Spleen (tissue), 11 donors: ENCODE results near the gene AFAP1. TPM values are rescaled to one million over a fixed set of nuclear protein-coding genes. Genes with fewer than 3 reads are reported as not detected.

Experiments
- DNase-seq: peaks from one replicate; pipeline ENCODE4 v3.0.0-alpha.2; 2020
- H3K27ac ChIP-seq, 8 donors: fragments of 200-600 bp; sonication (generic) in 7 of 8; 1 replicate in 4 of 8; 2 replicates in 4 of 8; pipeline versions ENCODE4 v1.5.0 to v1.8.0; 2016 to 2021; ENCODE audit warnings: inconsistent platforms in 4 of 8, mild to moderate bottlenecking in 4 of 8, moderate library complexity in 1 of 8
- H3K27me3 ChIP-seq, 7 donors: fragments of 200-600 bp; sonication (generic) in 6 of 7; replicated peaks in 1 of 7; 1 replicate in 4 of 7; 2 replicates in 3 of 7; pipeline versions ENCODE4 v1.5.0 to v1.8.0; 2016 to 2021; ENCODE audit warnings: inconsistent platforms in 3 of 7, mild to moderate bottlenecking in 1 of 7
- H3K36me3 ChIP-seq, 6 donors: fragments of 200-600 bp; sonication (generic) in 5 of 6; 1 replicate in 4 of 6; 2 replicates in 2 of 6; pipeline versions ENCODE4 v1.5.0 to v1.8.0; 2016 to 2021; ENCODE audit warnings: inconsistent platforms in 2 of 6
- H3K4me1 ChIP-seq, 6 donors: fragments of 200-600 bp; sonication (generic) in 5 of 6; 1 replicate in 3 of 6; 2 replicates in 3 of 6; pipeline versions ENCODE4 v1.5.0 to v1.8.0; 2016 to 2021; ENCODE audit warnings: inconsistent platforms in 3 of 6
- H3K4me3 ChIP-seq, 8 donors: fragments of 200-600 bp; sonication (generic) in 7 of 8; 1 replicate in 4 of 8; 2 replicates in 4 of 8; pipeline versions ENCODE4 v1.5.0 to v1.8.0; 2016 to 2021; ENCODE audit warnings: inconsistent platforms in 4 of 8, mild to moderate bottlenecking in 4 of 8, moderate library complexity in 2 of 8
- H3K9me3 ChIP-seq, 8 donors: fragments of 200-600 bp; sonication (generic) in 7 of 8; 1 replicate in 4 of 8; 2 replicates in 4 of 8; pipeline versions ENCODE4 v1.5.0 to v1.8.0; 2016 to 2021; ENCODE audit warnings: inconsistent platforms in 4 of 8
- POLR2A ChIP-seq, 3 donors: fragments of 450-650 bp; IDR thresholded peaks; one replicate each; pipeline ENCODE4 v1.5.1; 2017; ENCODE audit warnings: antibody characterized with exemption in 3 of 3, mild to moderate bottlenecking in 1 of 3
- POLR2AphosphoS5 ChIP-seq, 3 donors: sonication (generic); formaldehyde crosslinking; IDR thresholded peaks; one replicate each; pipeline ENCODE4 v1.5.1; 2017; ENCODE audit warnings: antibody characterized with exemption in 3 of 3
- WGBS, 5 donors: extraction: QIAGEN DNeasy Blood & Tissue Kit in 3 of 5; methylation state at CpG; one replicate each; pipeline versions ENCODE4 v1.1.5 to v1.1.7; 2013 to 2018; 5-methylcytosine and 5-hydroxymethylcytosine counted together
- intact Hi-C: fragments of 100-400 bp; cut with DNase I; formaldehyde crosslinking; loops from one replicate; pipeline ENCODE4 v1.15.0; 2023; ENCODE audit warnings: low total_unique reads
- polyA plus RNA-seq, 3 donors: library from polyadenylated mRNA; stranded (reverse); fragments of 200-250 nt; gene quantifications; one replicate each; pipeline ENCODE4 v1.2.1, GENCODE V29; 2013
- total RNA-seq, 7 donors: library from RNA; depleted of rRNA in 3 of 7; stranded (reverse); fragments of >200 nt in 3 of 7; fragmentation: NEBNext Ultra II Directional in 4 of 7; extraction: Animal tissue kit (Norgen Biotek cat#: 25700) in 4 of 7; gene quantifications; one replicate each; pipeline versions ENCODE4 v1.1.0 to v1.2.1, GENCODE V29; 2016 to 2021
- TF ChIP-seq, protein P1 (sequence below), 11 experiments: fragments of 200-600 bp in 7 of 11; fragments of 450-650 bp in 4 of 11; sonication (generic) in 4 of 11; IDR thresholded peaks in 8 of 11; conservative IDR thresholded peaks in 3 of 11; 1 replicate in 7 of 11; 2 replicates in 4 of 11; pipeline versions ENCODE4 v1.4.0 to v1.8.0; 2016 to 2021; ENCODE audit warnings: antibody characterized with exemption in 11 of 11, inconsistent platforms in 4 of 11, mild to moderate bottlenecking in 1 of 11
- donor health status: healthy with polysubstance abuse.
- donor health status: DM: no; HTN: no; CAD: no; lungs with moderate emphysema.
- donor health status: DM: no; HTN: no; CAD: no.
- donor health status: Bipolar disorder and iron deficiency.
- donor health status: healthy.
- donor health status: DM: no; HTN: no; CAD: no.
- donor health status: DM: yes; HTN: yes; CAD: no.

Gene AFAP1
- total and polyA plus RNA-seq, 10 donors = 1.6 to 29.2 (median 12.1) TPM

DNA sequence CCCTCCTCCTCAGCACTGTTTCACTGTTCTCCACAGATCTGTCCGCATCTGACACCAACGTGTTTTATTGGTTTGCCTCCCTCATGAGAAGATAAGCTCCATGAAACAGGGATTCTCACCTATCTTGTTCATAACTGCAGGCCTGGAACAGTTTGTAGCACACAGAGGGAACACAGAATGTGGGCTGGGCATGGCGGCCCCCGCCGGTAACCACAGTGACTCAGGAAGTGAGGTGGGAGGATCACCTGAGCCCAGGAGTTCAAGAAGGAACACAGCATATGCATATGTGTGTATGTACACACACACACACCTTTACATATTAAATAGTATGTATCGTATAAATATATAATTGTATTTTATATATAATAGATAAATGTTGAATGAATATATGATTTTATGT lies 168.6 kb downstream of the AFAP1 start:
- intact Hi-C loops = no loop called here
- H3K27ac ChIP-seq = no peak overlapping the region
- no peaks in the 10 kb centered on the region for H3K9me3 ChIP-seq
- WGBS, 5 donors = 48 to 57% (median 53%) methylated on average over 6 of the region's 6 CpGs
- H3K27me3 ChIP-seq = no peaks in the 10 kb centered on the region
- peak; percentile 37 for DNase-seq
- TF ChIP-seq POLR2AphosphoS5 (IDR thresholded peaks at IDR 0.05) (no peak), POLR2A (IDR thresholded peaks at IDR 0.05) (no peak)
- TF ChIP-seq, protein P1, sequence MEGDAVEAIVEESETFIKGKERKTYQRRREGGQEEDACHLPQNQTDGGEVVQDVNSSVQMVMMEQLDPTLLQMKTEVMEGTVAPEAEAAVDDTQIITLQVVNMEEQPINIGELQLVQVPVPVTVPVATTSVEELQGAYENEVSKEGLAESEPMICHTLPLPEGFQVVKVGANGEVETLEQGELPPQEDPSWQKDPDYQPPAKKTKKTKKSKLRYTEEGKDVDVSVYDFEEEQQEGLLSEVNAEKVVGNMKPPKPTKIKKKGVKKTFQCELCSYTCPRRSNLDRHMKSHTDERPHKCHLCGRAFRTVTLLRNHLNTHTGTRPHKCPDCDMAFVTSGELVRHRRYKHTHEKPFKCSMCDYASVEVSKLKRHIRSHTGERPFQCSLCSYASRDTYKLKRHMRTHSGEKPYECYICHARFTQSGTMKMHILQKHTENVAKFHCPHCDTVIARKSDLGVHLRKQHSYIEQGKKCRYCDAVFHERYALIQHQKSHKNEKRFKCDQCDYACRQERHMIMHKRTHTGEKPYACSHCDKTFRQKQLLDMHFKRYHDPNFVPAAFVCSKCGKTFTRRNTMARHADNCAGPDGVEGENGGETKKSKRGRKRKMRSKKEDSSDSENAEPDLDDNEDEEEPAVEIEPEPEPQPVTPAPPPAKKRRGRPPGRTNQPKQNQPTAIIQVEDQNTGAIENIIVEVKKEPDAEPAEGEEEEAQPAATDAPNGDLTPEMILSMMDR (IDR thresholded peaks at IDR 0.05 in 8 of 11, conservative IDR thresholded peaks at IDR 0.05 in 3 of 11) = no peak
- H3K4me1 ChIP-seq = peaks cover 0 to 16% (median 0%) of the 10 kb centered on the region in 6 donors
- H3K36me3 ChIP-seq = peaks cover 0 to 95% (median 40%) of the 10 kb centered on the region in 6 donors
- no peak overlapping the region for H3K4me3 ChIP-seq

DNA sequence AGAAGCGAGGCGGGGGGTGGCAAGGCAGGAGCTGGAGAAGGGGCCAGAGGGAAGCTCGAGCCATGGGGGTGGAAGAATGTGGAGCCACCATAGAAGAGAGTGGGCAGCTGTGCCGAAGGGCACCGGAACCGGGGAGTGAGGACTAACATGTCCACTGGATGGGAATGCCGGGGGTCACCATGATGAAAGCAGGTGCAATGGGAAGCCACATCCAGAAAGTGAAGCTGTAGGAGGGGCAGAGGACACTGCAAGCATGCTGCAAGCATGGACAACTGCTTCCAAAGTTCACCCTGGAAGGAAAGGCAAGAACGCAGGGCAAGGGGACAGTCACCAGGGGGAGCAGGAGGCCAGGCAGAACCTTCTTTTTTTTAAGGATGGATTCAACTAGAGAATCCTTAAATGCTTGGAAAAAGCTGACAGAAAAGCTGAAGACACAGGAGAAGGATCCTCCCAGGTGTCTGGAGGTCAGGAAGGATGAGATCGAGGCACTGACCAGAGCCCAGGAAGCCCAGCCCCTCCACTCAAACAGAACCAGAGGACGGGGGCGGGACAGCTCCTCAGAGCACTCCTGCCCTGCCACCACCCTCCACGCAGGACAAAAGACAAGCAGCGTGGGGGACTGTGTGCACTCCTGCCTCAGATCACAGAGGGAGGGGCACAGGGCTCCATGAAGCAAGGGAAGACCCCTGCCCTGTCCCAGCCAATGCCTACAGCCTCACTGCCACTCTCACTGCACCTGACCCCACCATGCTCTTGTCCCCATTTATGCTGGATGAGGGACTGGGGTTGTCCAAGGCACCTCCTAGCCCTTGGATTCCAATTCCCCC lies 169.2 kb downstream of the AFAP1 start:
- intact Hi-C loops = no loop called here
- Histone ChIP-seq H3K27ac (no peak overlapping the region), H3K9me3 (no peaks in the 10 kb centered on the region), H3K4me1 (peaks cover 0 to 16% (median 0%) of the 10 kb centered on the region in 6 donors), H3K27me3 (no peaks in the 10 kb centered on the region), H3K4me3 (no peak overlapping the region), H3K36me3 (peaks cover 0 to 95% (median 40%) of the 10 kb centered on the region in 6 donors)
- peak; percentile 71 for DNase-seq
- TF ChIP-seq POLR2A (IDR thresholded peaks at IDR 0.05) = no peak
- TF ChIP-seq, protein P1 (IDR thresholded peaks at IDR 0.05 in 8 of 11, conservative IDR thresholded peaks at IDR 0.05 in 3 of 11) = peak in 5 of 11 experiments; percentile 14 to 43 (median 28)
- TF ChIP-seq POLR2AphosphoS5 (IDR thresholded peaks at IDR 0.05) = no peak
- 75 to 85% (median 79%) methylated on average over 13 of the region's 13 CpGs for WGBS, 5 donors

DNA sequence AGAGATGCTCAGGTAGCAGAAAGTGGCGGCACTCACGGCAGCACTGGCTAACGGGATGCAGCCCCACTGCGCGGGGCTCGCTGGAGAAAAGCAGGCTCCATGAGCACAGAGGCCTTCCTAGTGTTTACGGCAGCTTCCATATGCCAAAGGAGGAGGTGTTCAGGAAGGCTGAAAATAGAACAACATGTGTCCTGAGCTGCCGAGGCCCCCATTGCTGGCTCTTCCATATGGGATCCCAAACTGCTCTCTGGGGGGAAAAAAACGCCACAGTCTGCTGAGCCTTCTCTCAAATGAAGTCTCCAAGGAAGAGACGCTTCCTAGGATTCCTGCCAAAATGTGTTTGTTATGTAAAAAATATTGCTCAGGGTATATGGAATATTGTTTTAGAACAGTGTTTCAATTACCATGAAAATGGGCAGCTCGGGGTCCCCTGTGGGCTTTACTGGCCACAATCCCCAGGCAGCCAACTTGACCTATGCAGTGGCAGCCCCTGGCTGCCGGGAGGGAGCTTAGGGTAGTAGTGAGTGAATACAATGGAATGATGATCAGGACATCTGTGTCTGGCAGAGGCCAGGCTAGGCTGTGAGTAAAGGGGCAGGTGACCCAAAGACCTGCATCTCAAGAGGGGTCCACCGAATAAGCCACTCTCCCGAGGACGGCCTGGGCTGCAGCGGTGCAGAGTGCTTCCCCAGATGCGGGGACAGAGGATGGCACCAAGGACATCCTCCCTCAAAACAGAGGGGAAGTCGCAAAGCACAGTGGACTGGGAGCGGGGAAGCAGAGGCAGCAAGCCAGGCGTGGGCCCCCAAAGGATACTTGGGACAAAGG lies 170.1 kb downstream of the AFAP1 start:
- no peak overlapping the region for H3K4me3 ChIP-seq
- no peaks in the 10 kb centered on the region for H3K27me3 ChIP-seq
- intact Hi-C loops = no loop called here
- H3K27ac ChIP-seq = no peak overlapping the region
- peaks cover 0 to 16% (median 0%) of the 10 kb centered on the region in 6 donors for H3K4me1 ChIP-seq
- DNase-seq = peak; percentile 62
- H3K36me3 ChIP-seq = peaks cover 0 to 97% (median 38%) of the 10 kb centered on the region in 6 donors
- H3K9me3 ChIP-seq = no peaks in the 10 kb centered on the region
- TF ChIP-seq POLR2A (IDR thresholded peaks at IDR 0.05) (no peak), POLR2AphosphoS5 (IDR thresholded peaks at IDR 0.05) (no peak)
- TF ChIP-seq, protein P1 (IDR thresholded peaks at IDR 0.05 in 8 of 11, conservative IDR thresholded peaks at IDR 0.05 in 3 of 11) = no peak
- 81 to 86% (median 85%) methylated on average over 19 to 20 of the region's 20 CpGs for WGBS, 5 donors
